Activated CD4-positive, alpha-beta memory T cell treated with anti-CD3 and anti-CD28 coated beads, Interleukin-2, amount 10 ng/mL, durations not matched to agents 7 days and 5 days (primary cell): ENCODE data around the gene C22orf31. TPM values are rescaled to one million over a fixed set of nuclear protein-coding genes. Genes with fewer than 3 reads are reported as not detected.

Source experiments
- CTCF ChIA-PET: fragments of 350-600 bp; sonication (Branson Sonifier 250); formaldehyde crosslinking; loops from one replicate; lab custom pipeline; 2021; ENCODE audit warnings: antibody characterized with exemption, inconsistent platforms; lab: Charles Lee
- POLR2A ChIA-PET: fragments of 350-600 bp; sonication (Branson Sonifier 250); formaldehyde crosslinking; loops from one replicate; lab custom pipeline; 2021; ENCODE audit warnings: antibody characterized with exemption; lab: Charles Lee
- DNase-seq: peaks from one replicate; pipeline ENCODE4 v3.0.0-alpha.2; 2020
- H3K27ac Mint-ChIP-seq: one replicate; pipeline ENCODE4 v1.8.0; 2021; ENCODE audit warnings: mild to moderate bottlenecking, mixed read lengths
- H3K27me3 Mint-ChIP-seq: one replicate; pipeline ENCODE4 v1.8.0; 2021; ENCODE audit warnings: mixed read lengths
- H3K36me3 Mint-ChIP-seq: one replicate; pipeline ENCODE4 v1.8.0; 2021; ENCODE audit warnings: low read depth, mixed read lengths
- H3K4me1 Mint-ChIP-seq: one replicate; pipeline ENCODE4 v1.8.0; 2021; ENCODE audit warnings: mixed read lengths
- H3K4me3 Mint-ChIP-seq: one replicate; pipeline ENCODE4 v1.8.0; 2021; ENCODE audit warnings: mild to moderate bottlenecking, mixed read lengths
- H3K9me3 Mint-ChIP-seq: one replicate; pipeline ENCODE4 v1.8.0; 2021; ENCODE audit warnings: mixed read lengths
- total RNA-seq, 2 experiments: library from RNA; stranded (reverse); gene quantifications; one replicate each; pipeline ENCODE4 v1.2.3, GENCODE V29; 2021

C22orf31 gene
- total RNA-seq, 2 experiments from 2014 or later, result not detected

DNA sequence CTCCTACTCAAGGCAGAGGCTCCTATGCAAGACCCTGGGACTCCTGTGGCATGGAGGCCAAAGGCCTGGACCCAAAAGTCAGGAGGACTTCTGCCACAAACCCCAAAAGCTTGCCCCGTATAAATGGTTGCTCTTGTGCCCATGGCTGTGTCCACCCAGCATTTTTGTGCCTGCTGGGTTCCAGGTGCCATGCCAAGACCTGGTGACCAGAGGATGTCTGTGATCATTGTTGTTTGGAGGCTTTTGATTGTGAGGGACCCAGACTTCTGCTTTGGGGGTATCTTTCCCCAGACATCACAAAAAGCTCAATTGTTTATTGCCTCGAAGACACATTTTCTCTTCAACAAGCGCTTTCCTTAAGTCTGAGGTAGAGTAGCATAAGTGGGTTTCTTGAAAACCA, 35.1 kb downstream of the C22orf31 start:
- no peak overlapping the region for H3K27ac Mint-ChIP-seq
- no peaks in the 10 kb centered on the region for H3K9me3 Mint-ChIP-seq
- no peak for DNase-seq
- ChIA-PET CTCF (interaction anchor here (1.8 kb wide), 1 partner anchor 14 kb away, joined by 3 read pairs; no protein-coding TSS in a partner anchor), POLR2A (no interaction called here)
- H3K27me3 Mint-ChIP-seq, result peaks cover 48% of the 10 kb centered on the region
- H3K4me3 Mint-ChIP-seq, result no peak overlapping the region
- H3K4me1 Mint-ChIP-seq, result peaks cover 11% of the 10 kb centered on the region
- no peaks in the 10 kb centered on the region for H3K36me3 Mint-ChIP-seq

DNA sequence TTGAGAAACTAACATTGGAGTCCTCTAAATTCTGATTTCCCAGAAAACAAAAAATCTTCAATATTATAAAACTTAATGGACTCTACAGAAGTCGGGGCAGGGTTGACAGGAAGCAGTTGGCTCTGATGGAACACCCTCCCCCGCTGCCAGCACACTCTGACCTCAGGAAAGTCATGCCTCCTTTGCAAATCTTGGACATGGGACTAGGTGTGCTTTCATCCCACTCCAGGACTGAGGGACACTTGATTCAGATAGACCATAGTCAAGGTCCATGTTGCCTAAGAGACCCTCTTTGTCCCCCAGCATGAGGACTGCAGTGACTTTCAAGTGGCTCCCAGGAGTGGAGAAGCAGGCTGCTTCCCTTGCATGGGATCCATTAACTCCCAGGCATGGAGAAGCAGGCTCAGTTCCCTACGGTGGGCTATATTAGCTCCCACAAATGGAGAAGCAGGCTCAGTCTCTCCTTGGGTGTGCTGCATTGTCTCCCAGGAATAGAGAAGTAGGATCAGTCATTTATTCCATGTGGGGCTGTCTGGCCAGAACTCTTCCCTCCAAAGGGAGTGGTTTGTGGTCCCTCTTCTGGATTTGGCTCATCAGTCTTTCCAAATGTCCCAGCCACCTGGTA, 38.3 kb downstream of the C22orf31 start:
- H3K4me3 Mint-ChIP-seq, result no peak overlapping the region
- ChIA-PET CTCF (interaction anchor here (0.6 kb wide), 2 partner anchors 131 to 193 kb away, joined by 3 to 5 read pairs; no protein-coding TSS in a partner anchor), POLR2A (no interaction called here)
- peaks cover 3% of the 10 kb centered on the region for H3K9me3 Mint-ChIP-seq
- H3K27ac Mint-ChIP-seq, result no peak overlapping the region
- H3K27me3 Mint-ChIP-seq, result peaks cover 31% of the 10 kb centered on the region
- no peaks in the 10 kb centered on the region for H3K4me1 Mint-ChIP-seq
- DNase-seq, result no peak
- no peaks in the 10 kb centered on the region for H3K36me3 Mint-ChIP-seq

DNA sequence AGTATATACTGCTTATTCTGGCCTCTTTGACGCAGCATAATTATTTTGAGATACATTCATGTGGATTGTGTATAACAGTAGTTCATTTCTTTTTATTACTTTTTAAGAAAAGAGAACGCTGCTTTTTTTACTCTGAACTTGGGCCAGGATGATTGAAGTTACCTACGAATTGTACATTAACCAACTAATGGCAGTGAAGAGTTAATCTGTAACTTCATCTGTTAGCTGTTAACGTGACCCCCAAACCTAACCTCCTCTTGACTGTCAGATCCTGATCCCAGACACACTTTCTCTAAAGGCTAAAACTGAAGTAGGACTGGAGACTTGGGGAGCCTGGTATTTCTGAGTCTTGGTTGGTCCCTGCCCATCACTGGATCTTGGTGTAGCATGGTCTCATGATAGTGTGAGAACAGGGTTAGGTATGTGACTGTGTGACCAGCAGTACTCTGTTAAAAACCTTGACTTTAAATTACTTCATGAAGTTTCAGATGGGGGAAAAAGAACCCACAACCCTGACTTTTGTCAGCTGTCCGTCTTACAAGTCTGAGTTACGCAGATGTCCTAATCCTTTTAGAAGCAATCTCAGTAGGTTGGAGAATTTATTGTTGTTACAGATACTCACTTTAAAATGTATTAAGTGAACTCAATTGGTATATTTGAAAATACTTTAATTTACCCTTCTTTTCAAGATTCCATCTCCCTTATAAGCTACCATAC, 39.4 kb downstream of the C22orf31 start:
- CTCF ChIA-PET, result no interaction called here
- no peak overlapping the region for H3K27ac Mint-ChIP-seq
- POLR2A ChIA-PET, result no interaction called here

DNA sequence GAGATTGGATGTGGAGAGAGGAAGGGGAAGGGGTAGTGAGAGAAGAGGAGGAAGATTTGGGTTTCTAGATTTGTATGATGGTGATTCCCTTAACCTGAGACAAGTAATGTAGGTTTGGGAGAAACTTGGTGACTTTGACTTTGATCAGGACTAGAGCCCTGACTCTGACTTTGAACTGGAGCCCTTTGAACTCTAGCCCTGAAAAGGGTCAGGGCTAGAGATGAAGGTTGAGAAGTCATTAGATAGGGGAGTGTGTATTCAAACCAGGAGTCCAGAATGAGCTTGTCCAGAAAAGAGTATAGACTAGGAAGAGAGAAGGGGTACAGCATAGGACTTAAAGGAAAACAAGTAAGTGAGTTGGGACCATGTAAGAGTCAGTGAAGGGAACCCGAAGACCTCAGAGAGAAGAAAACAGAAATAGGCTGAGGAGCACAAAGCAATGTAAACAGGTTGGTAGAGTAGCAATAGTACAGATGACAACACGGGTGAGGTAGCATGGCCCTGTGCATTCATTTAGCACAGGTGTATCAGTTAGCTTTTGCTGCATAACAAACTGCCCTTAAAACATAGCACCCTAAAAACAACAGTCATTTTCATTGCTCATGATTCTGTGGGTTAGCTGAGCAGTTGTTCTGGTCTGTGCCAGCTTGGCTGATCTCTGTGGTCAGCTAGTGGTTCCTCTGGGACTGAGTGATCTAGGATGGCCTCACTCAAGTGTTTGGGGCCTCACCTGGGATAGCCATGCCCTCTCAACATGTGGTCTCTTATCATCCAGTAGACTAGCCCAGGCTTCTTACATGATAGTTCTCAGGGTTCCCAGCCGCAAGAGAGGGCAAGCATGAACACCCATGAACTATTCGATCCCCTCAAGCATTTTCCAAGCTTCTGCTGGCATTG, 43.1 kb downstream of the C22orf31 start:
- Mint-ChIP-seq H3K36me3 (no peaks in the 10 kb centered on the region), H3K4me1 (peaks cover 8% of the 10 kb centered on the region), H3K4me3 (no peak overlapping the region), H3K27ac (no peak overlapping the region), H3K9me3 (peaks cover 3% of the 10 kb centered on the region), H3K27me3 (peaks cover 26% of the 10 kb centered on the region)
- CTCF ChIA-PET, result interaction anchor here (0.6 to 0.9 kb wide), 2 partner anchors 22 to 189 kb away, joined by 3 to 4 read pairs; no protein-coding TSS in a partner anchor
- DNase-seq, result no peak
- POLR2A ChIA-PET, result no interaction called here

More for the DNA sequence above, 39.4 kb downstream of the C22orf31 start:
- H3K27me3 Mint-ChIP-seq, result peaks cover 37% of the 10 kb centered on the region
- no peaks in the 10 kb centered on the region for H3K36me3 Mint-ChIP-seq
- H3K4me3 Mint-ChIP-seq, result no peak overlapping the region
- peaks cover 3% of the 10 kb centered on the region for H3K9me3 Mint-ChIP-seq
- DNase-seq, result no peak
- no peaks in the 10 kb centered on the region for H3K4me1 Mint-ChIP-seq

DNA sequence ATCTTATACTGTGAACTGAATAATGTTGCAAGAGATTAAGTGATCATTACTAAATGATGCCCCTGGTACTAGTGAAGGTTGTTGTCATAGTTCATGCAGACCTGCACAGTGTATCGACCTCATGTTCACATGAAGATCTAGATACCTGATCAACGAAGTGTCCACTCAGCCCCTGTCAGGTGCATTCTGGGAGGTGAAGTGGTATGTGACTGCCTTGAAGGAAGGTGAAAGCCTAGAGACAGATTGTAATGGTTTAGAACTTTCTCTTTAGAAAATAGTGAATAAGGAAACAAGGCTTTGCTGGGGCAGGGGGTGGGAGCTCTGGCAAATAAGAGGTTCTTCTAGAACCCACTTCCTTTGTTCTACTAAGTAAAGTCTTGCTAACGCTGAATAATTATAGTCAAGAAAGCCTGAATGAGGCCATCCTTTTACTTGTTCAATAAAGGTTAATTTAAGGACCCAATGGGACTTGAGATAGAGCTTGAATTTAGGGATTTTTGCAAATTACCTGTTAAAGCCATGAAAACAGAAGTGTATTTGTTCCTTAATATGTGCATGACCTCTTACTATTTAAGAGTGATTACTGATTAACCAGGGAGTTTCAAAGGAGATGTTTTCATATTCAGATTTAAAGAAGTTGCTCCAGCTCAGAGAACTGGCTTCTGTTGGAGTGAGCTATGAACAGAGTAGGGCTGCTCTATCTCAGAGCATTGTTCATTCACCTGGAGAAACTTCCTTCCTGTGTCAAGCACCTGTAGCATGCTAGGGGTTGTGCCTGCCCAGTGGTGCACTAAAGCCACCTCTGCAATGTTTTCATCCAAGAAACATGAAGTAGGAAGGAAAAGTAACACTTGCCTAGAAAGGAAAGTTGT, 45.3 kb downstream of the C22orf31 start:
- ChIA-PET CTCF (interaction anchor here (0.7 to 1.7 kb wide), 3 partner anchors 15 to 159 kb away, joined by 3 to 4 read pairs (median 4); no protein-coding TSS in a partner anchor), POLR2A (no interaction called here)
- no peak for DNase-seq
- H3K4me3 Mint-ChIP-seq, result no peak overlapping the region
- no peak overlapping the region for H3K27ac Mint-ChIP-seq
- peaks cover 3% of the 10 kb centered on the region for H3K9me3 Mint-ChIP-seq
- H3K36me3 Mint-ChIP-seq, result no peaks in the 10 kb centered on the region
- H3K27me3 Mint-ChIP-seq, result peaks cover 22% of the 10 kb centered on the region
- peaks cover 8% of the 10 kb centered on the region for H3K4me1 Mint-ChIP-seq

DNA sequence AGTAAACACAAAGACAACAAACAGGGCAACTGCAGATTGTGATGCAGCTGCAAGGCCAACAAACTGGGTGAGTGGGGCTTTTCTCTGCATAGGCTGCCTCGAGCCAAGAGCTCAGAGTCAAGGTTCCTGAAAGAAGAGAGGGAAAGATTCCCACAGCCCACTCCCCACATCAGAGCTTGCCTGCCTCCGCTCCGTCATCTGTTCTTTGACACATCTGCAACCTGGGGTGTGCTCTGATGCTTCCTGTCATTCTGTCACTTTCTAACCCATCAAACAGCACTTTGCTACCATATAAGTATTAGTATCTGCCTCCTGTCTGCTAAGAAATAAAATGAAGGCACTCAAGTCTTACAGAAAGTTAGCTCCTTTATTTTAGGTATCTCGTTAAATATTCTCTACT, 46.9 kb downstream of the C22orf31 start:
- Mint-ChIP-seq H3K27me3 (peaks cover 24% of the 10 kb centered on the region), H3K4me3 (no peak overlapping the region), H3K36me3 (no peaks in the 10 kb centered on the region), H3K27ac (no peak overlapping the region), H3K4me1 (peaks cover 8% of the 10 kb centered on the region), H3K9me3 (peaks cover 3% of the 10 kb centered on the region)
- ChIA-PET CTCF (interaction anchor here (1.2 kb wide), 1 partner anchor 26 kb away, joined by 4 read pairs; no protein-coding TSS in a partner anchor), POLR2A (no interaction called here)
- no peak for DNase-seq

DNA sequence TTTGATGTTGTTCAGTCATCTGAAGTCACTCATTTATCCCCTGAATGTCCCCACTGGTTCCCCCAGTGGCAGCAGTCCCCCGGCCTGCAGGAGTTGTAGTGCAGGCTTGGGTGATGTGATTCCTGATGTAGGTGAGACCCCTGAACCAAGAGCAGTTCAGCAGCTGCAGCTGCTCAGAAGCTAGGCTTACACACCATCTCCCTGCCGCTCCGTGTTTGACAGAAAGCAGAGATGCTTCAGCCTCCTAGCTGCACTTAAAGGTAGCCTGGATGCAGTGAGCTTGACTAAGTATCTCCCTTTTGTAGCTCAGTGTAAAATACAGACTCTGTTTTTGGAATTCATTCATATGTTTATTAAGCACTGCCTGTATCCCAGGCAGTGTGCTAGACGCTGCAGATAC, 47.3 kb downstream of the C22orf31 start:
- peaks cover 3% of the 10 kb centered on the region for H3K9me3 Mint-ChIP-seq
- H3K4me3 Mint-ChIP-seq, result no peak overlapping the region
- H3K4me1 Mint-ChIP-seq, result peaks cover 8% of the 10 kb centered on the region
- H3K27ac Mint-ChIP-seq, result no peak overlapping the region
- DNase-seq, result no peak
- no peaks in the 10 kb centered on the region for H3K36me3 Mint-ChIP-seq
- CTCF ChIA-PET, result interaction anchor here (0.6 to 1.2 kb wide), 2 partner anchors 27 to 100 kb away, joined by 3 to 4 read pairs; no protein-coding TSS in a partner anchor
- peaks cover 21% of the 10 kb centered on the region for H3K27me3 Mint-ChIP-seq
- POLR2A ChIA-PET, result no interaction called here

DNA sequence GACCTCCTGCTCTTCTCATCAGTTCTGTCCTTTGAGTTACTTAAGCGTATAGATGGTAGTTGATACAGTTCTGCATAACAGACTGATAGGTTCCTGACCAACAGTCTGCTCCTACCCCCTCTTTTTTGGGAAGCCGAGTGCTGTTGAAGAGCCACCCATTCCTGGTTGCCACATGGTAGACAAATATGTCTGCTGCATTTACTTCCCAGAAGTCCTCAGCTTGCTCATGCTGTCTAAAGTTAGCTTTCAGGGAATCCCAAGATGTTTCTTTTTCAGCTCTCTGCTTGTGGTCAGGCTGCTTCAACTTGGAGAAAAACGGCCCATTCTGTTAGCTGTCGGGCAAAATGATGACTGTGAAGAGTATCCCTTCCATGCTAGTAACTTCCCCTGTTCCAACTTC, 48.7 kb downstream of the C22orf31 start:
- no peak overlapping the region for H3K27ac Mint-ChIP-seq
- H3K4me1 Mint-ChIP-seq, result peaks cover 8% of the 10 kb centered on the region
- no peaks in the 10 kb centered on the region for H3K9me3 Mint-ChIP-seq
- no peak for DNase-seq
- peaks cover 14% of the 10 kb centered on the region for H3K27me3 Mint-ChIP-seq
- ChIA-PET POLR2A (no interaction called here), CTCF (interaction anchor here (0.5 to 1.1 kb wide), 3 partner anchors 28 to 74 kb away, joined by 3 to 5 read pairs (median 3); no protein-coding TSS in a partner anchor)
- H3K4me3 Mint-ChIP-seq, result no peak overlapping the region
- H3K36me3 Mint-ChIP-seq, result no peaks in the 10 kb centered on the region

DNA sequence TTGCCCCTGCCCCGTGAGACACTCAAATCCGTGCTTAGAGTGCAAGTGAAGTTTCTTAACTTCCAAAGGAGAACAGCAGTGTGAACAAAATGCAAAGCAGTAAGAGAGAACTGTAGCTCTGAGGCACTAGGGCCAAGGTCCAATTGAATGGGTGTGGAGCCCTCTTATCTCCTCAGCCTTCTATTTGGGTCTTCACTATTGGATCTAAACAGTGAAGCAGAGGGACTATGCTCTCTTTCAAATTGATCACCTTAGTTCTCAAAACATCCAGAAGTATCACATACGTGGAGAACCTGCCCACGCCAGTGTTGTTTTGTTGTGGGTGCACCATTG, 49.6 kb downstream of the C22orf31 start:
- ChIA-PET CTCF (interaction anchor here (1.1 kb wide), 1 partner anchor 29 kb away, joined by 3 read pairs; no protein-coding TSS in a partner anchor), POLR2A (no interaction called here)
- no peaks in the 10 kb centered on the region for H3K36me3 Mint-ChIP-seq
- no peak overlapping the region for H3K4me3 Mint-ChIP-seq
- no peak overlapping the region for H3K27ac Mint-ChIP-seq
- H3K27me3 Mint-ChIP-seq, result peaks cover 7% of the 10 kb centered on the region
- H3K9me3 Mint-ChIP-seq, result no peaks in the 10 kb centered on the region
- no peak for DNase-seq
- peaks cover 8% of the 10 kb centered on the region for H3K4me1 Mint-ChIP-seq

DNA sequence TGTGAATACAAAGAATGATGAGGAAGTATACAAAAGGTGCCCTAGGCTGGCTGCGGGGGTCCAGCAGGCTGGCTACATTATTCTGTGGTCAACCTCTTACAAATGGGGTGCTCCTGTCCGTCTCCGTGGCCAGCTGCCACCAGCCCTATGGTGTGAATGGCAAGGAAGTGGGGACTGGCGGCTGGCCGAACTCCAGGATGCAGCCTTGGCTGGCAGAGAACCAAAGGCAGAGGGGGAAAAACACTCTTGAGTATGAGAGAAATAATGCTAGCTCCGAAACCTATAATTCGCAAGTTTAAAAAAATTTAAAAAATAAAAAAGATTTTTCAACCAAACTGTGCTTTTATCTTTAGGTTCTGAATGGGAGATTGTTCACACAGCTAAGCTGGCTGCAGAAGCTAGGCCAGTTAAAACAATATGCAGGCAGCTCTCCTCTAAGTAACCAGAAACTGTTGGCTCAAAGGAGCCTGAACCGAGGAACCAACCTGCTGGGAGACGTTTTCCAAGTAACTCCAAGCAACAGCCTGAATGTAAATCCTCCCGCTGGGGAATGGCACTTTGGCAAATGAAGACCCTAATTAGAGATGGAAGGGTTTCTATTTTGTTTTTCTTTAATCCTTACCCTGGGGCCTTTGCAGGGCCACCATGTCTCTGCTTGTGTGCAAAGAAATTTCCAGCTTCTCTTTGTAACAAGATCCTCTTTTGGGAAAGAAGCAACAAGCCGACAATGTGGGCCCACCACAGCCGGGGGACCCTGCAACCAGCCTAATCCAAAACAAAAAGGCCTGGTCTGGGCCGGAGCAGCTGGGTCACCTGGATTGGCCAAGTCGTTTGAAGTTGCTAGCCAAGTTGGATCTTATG, 50.2 kb downstream of the C22orf31 start:
- no peak overlapping the region for H3K4me3 Mint-ChIP-seq
- peaks cover 12% of the 10 kb centered on the region for H3K27me3 Mint-ChIP-seq
- DNase-seq, result no peak
- H3K4me1 Mint-ChIP-seq, result peaks cover 6% of the 10 kb centered on the region
- H3K27ac Mint-ChIP-seq, result no peak overlapping the region
- H3K9me3 Mint-ChIP-seq, result no peaks in the 10 kb centered on the region
- CTCF ChIA-PET, result interaction anchor here (1.1 kb wide), 1 partner anchor 29 kb away, joined by 3 read pairs; no protein-coding TSS in a partner anchor
- no peaks in the 10 kb centered on the region for H3K36me3 Mint-ChIP-seq
- POLR2A ChIA-PET, result interaction anchor here (0.6 kb wide), 1 partner anchor 28 kb away, joined by 3 read pairs; no protein-coding TSS in a partner anchor

DNA sequence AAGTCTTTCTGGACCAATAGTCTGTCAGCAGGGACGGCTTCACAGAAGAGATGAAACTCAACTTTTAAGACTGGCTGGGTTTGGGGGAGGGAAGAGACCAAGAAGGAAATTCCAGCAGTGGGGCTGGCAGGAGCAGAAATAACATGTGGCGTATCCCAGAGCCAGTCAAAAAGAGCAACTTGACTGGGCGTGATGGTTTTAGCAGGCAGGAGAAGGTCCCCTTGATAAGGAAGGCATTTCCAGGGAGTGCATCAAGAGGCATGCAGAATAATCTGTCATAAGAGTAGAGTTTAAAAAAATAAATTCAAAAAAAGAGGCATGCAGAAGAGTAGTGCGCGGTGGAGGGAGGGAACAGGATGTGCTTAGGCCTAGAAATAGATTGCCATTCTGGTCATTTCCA, 52.5 kb downstream of the C22orf31 start:
- ChIA-PET CTCF (no interaction called here), POLR2A (no interaction called here)
- H3K4me3 Mint-ChIP-seq, result no peak overlapping the region
- no peaks in the 10 kb centered on the region for H3K36me3 Mint-ChIP-seq
- H3K4me1 Mint-ChIP-seq, result no peaks in the 10 kb centered on the region
- H3K27me3 Mint-ChIP-seq, result peaks cover 20% of the 10 kb centered on the region
- no peak overlapping the region for H3K27ac Mint-ChIP-seq
- no peak for DNase-seq
- no peaks in the 10 kb centered on the region for H3K9me3 Mint-ChIP-seq
